GM18873 (cell line): ENCODE data around the gene LRIG3.
"Not testable (repeated sequence)": the region's sequence is repeated elsewhere in the genome, so short reads cannot be mapped to it uniquely, and the experiment has no call there.

Experiments
- ATAC-seq: cut with Tn5 transposase; IDR thresholded peaks from one replicate; pipeline ENCODE4 v1.9.1; 2021; ENCODE audit warnings: mild to moderate bottlenecking, moderate library complexity, moderate number of reproducible peaks; ENCODE audit not compliant: unreplicated experiment, low FRiP score

LRIG3 gene

DNA sequence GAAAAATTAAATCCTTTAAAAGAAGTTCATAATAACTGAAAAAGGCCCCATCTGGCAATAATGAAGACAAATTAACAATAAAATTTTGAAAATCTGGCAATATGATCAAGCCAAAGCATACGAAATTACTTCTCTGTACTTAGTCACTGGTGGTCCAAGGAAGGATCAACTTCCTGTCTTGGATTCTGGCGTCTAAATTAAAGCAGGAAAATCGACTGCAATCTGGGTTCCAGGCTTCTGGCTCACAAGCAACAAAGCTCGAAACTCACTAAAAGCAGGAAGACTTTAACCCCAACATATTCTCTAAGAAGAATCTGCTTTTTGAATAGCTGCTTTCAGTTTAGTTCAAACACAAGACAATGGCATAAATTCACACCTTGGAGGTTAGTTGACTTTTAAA lies 49.7 kb downstream of the LRIG3 start:
- ATAC-seq: no peak

DNA sequence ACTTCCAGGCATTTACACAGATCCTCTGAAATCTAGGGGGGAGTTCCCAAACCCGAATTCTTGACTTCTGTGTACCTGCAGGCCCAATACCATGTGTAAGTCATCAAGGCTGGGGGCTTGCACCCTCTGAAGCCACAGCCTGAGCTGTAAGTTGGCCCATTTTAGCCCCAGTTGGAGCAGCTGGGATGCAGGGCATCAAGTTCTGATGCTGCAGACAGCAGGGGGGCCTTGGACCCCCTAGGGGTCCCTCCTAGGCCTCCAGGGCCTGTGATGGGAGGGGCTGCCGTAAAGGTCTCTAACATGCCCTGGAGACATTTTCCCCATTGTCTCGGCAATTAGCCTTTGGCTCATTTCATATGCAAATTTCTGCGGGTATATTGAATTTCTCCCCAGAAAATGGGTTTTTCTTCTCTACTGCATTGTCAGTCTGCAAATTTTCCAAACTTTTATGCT lies 59.5 kb downstream of the LRIG3 start:
- no peak for ATAC-seq

DNA sequence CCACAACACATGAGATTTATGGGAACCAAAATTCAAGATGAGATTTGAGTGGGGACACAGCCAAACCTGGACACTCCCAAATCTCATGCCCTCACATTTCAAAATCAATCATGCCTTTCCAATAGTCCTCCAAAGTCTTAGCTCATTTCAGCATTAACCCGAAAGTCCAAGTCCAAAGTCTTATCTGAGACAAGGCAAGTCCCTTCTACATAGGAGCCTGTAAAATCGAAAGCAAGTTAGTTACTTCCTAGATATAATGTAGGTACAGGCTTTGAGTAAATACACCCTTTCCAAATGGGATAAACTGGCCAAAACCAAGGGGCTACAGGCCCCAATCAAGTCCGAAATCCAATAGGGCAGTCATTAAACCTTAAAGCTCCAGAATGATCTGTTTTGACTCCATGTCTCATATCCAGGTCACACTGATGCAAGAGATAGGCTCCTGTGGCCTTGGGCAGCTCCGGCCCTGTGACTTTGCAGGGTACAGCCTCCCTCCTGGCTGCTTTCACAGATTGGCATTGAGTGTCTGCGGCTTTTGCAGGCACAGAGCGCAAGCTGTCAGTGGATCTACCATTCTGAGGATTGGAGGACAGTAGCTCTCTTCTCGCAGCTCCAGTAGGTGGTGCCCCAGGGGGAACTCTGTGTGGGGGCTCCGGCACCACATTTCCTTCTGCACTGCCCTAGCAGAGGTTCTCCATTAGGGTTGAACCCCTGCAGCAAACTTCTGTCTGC lies 60.1 kb downstream of the LRIG3 start:
- ATAC-seq: no peak

DNA sequence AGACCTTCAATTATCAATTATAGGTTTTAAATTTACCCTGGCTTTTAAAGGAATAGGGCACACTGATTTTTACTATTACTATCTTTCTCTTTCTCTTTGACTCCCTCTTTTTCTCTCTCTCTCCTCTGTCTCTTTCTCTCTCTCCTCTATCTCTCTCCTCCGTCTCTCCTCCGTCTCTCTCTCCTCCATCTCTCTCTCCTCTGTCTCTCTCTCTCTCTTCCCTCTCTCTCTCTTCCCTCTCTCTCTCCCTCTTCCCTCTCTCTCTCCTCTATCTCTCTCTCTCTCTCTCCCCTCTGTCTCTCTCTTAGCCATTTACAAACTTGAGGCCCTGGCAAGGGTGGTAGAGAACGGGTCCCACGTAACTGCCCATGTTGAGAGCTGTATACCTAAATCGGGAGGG lies 62.3 kb downstream of the LRIG3 start:
- ATAC-seq: no peak

DNA sequence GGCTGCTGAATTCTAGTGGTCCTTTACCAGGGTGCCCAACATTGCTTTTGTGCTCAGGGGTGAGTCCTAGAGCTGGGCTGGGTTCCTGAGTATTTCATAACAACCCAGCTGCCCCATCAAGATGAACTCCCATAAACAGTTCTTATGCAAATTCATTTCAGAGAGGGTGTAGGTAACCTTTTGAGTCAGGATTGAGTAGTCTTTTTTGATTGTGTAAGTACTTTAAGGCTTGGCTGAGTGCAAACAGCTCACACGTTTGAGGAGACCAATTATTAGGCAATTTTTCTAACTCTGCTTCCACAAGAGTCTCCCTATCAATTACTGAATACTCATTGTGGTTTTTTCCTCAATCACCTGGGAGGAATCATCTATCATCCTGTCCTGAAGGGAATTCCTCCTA lies 63.1 kb downstream of the LRIG3 start:
- not testable (repeated sequence) for ATAC-seq

DNA sequence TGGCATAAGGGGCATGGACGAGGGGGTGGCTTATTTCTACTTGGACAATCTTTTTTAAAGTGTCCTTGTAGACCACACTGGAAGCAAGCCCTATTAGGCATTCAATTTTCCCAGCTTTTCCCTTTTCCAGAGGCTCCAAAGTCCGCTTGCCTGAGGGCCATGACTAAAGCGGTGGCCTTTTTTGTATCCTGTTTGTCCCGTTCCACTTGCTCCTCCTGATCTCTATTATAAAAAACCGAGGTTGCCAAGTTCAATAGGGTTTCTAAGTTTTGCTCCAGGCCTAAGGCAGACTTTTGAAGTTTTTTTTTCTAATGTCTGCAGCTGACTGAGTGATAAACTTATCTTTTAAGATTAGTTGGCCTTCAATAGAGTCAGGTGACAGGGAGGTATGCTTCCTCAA lies 64.7 kb downstream of the LRIG3 start:
- not testable (repeated sequence) for ATAC-seq

DNA sequence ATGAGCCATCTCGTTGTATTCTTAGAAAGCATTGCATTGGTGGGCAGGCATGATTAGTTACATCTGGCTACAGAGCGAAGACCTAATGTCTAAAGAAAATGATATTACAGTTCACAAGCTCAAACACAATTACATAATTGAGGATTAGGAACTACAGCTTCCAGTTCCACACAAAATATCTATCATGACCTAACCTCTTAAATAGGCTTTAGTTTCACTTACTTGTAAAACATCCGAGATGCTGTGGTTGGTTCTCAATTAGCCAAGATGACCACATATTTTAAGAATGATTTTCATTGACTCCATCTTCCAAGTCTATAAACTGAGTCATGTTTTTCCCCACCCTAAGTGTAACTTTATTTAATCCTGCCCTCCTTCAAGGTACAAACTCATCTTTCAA lies 69.5 kb downstream of the LRIG3 start:
- ATAC-seq: no peak

DNA sequence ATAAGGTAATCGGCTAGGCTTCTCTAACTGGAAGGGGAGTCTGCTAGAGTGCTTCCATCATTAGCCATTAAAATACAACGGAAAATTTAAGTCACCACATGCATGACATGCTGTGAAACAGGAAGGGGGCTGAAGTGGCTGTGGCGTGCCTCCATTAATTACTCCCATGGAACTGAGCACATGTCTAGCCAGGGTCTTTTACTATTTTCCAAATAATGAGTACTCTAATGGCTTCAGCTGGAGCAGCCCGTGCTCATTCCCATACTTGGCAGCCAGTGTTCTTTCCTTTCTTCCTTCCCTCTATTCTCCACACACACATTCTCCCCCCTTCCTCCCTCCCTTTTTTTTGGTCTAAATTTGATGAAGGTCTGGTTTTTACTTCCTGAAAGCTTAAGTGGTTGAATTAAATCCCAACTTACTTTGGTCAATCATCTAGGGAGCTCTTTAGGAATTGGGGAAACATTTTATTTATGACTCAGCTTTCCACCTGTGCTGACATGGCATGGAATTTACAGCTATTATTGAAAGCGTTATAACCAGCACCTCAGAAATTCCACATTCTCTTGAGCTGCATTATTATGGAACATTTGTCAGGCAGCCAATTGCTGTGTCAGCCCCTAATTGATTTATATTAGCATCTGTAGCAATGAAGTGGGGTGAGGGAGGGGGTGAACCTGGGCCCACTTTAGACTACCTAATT lies 72.3 kb downstream of the LRIG3 start:
- no peak for ATAC-seq

DNA sequence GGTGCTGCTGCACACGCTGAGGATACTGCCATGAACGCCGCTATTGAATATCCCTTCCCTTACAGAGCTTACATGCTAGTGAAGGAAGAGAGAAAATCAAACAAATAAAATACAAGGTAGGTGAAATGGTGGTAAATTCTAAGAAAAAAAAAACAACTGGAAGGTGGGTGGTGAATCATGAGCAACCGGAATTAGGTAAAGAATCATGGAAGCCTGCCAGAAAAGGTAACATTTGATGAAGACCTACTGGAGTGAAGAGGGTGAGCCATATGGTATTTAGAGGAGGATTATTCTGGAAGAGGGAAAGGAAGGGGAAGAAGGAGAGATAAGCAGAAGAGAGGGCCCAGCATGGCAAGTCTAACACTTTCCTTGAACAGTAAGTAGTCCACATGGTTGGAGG lies 76.1 kb downstream of the LRIG3 start:
- ATAC-seq: no peak

DNA sequence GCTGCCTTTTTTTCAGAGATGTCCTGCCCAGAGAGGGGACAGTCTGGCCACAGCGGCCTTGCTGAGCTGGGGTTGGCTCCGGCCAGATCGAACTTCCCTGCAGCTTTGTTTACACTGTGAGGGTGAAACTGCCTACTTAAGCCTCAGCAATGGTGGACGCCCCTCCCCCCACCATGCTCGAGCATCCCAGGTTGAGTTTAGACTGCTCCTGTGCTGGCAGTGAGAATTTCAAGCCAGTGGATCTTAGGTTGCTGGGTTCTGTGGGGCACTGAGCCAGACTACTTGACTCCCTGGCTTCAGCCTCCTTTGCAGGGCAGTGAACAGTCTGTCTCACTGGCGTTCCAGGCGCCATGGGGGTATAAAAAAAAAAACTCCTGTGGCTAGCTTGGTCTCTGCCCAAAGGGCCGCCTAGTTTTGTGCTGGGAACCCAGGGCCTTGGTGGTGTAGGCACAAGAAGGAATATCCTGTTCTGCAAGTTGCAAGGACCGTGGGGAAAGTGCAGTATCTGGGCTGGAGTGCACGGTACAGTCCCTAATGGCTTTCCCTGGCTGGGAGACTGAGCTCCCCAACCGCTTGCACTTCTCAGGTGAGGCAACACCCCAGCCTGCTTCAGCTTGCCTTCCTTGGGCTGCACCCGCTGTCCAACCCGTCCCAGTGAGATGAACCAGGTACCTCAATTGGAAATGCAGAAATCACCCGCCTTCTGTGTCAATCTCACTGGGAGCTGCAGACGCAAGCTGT lies 79.1 kb downstream of the LRIG3 start:
- no peak for ATAC-seq

DNA sequence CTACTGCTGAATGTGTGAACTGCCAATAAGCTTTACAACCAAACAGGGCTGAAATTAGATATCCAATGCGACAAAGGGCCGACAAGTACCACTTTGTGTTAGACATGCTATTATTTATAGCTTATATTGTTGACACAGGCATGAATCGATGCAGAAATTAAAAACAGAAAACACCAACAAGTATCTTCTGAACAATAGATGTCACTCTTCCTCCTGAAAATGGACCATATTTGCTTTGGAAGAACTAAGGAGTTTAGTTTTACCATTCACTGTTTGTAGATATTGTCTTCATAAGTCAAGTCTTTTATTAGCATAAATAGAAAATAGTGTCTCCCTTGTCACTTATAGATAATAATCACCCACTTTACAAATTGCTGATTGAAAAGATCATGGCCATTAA lies 86.5 kb downstream of the LRIG3 start:
- no peak for ATAC-seq

DNA sequence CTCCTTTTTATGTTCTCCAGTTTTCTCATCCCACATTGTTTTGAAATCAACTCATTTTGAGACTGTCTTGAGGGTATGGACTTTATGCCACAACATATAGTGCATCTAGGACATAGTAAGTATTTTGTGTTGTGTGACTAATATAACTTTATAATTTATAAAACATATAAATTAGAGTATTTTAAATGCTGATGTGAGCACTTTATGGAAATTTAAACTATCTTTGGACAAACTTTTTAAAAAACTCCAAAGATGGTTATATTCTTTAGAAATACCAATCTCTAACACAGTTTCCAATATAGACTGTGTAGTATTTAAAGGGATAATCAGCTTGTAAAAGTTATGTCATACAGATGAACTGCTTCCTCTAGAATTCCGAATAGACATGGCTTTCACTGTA lies 87.4 kb downstream of the LRIG3 start:
- no peak for ATAC-seq
